GM21619 (cell line): ENCODE measurements around the gene FXYD6.
"Not testable (repeated sequence)": the region's sequence is repeated elsewhere in the genome, so short reads cannot be mapped to it uniquely, and the experiment has no call there.

Source experiments
- ATAC-seq: cut with Tn5 transposase; IDR thresholded peaks from one replicate; pipeline ENCODE4 v1.9.1; 2021; ENCODE audit not compliant: unreplicated experiment

The FXYD6 gene

GRCh38 chr11:117870103-117870952 lies 6.1 kb downstream of the FXYD6 start:
- ATAC-seq, result no peak

DNA sequence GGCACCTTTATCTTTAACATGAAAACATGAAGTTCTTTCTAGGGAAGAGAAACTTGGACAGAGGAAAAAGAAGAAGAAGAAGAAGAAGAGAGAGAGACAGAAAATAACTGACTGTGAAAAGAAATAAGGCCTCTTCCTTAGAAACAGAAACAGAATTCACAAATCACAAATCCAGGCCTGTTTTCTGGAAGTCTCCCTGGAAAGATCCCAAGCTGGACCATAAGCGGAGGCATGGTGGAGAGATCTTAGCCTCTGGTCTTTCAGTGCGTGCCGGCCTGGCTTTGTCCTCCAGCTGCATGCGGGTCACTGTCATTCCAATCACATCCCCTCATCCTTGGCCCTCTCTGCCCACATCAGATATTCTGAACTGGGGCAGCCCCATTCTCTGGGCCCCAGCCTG lies 6.9 kb downstream of the FXYD6 start:
- no peak for ATAC-seq

DNA sequence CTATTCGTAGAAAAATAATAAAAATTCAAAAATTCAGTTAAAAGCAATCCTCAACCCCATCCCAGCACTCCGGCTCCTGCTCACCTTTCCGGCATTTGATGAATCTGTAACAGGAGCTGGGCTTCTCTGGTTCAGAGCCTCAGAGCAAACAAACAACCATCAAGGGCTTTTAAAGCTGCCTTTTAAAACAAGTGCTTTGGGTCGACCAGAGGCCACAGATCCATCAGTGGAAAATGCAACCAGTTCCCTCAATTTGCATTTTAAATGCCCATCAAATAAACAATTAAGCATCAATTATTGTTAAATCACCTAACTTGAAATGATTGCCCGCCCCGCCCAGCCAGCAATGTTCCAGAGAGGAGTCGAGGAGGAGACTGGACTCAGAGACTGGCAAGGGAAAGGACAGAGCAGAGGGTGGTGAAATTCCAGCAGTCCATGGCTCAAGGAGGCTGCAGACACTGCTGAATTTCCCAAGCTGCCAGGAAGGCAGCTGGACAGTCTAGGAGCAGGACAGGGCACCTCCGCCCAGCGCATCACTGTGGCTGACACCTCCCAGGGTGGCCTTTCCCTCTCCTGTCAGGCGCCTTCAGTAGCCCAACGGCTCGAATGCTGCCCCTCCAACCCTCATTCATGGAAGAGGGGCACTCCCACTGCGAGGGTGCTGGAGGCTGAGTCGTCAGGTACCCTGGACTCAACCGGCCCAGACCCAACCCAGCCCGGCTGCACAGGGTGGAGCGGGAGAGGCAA lies 7.5 kb downstream of the FXYD6 start:
- no peak for ATAC-seq

- no peak for ATAC-seq
These were observed 8.4 kb downstream of the FXYD6 start for GRCh38 chr11:117868088-117868487.

- no peak for ATAC-seq
These were observed 9.9 kb downstream of the FXYD6 start for GRCh38 chr11:117866526-117866925.

DNA sequence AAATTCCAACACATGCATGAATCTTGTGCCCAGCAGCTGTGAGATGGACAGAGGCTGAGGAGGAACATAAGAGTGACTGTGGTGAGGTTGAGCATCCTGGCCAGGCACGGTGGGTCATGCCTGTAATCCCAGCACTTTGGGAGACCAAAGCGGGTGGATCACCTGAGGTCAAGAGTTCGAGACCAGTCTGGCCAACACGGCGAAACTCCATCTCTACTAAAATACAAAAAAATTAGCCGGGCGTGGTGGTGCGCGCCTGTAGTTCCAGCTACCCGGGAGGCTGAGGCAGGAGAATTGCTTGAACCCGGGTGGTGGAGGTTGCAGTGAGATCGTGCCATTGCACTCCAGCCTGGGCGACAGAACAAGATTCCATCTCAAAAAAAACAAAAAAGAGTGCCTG lies 10.9 kb downstream of the FXYD6 start:
- ATAC-seq, result not testable (repeated sequence)

- no peak for ATAC-seq
These were observed 13.1 kb downstream of the FXYD6 start for GRCh38 chr11:117863383-117863782.

DNA sequence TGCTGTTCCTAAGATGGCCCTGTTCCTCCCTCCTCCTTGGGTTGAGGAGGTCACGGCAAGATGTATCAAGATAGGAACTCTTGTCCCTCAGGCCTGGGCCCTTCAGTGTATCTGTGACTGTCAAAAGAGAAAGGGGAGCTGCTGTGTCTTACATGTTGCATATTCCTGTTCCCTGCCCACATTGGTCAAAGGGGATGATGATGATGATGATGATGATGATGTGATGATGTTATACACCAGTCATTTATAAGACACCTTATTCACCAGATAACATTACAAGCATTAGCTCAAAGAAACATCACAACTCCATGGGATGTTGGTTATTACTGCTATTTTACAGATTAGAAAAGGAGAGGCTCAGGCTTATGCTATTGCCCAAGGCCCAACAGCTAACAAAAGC lies 13.7 kb downstream of the FXYD6 start:
- ATAC-seq, result no peak

- no peak for ATAC-seq
These were observed 14.3 kb downstream of the FXYD6 start for GRCh38 chr11:117862019-117862725.

DNA sequence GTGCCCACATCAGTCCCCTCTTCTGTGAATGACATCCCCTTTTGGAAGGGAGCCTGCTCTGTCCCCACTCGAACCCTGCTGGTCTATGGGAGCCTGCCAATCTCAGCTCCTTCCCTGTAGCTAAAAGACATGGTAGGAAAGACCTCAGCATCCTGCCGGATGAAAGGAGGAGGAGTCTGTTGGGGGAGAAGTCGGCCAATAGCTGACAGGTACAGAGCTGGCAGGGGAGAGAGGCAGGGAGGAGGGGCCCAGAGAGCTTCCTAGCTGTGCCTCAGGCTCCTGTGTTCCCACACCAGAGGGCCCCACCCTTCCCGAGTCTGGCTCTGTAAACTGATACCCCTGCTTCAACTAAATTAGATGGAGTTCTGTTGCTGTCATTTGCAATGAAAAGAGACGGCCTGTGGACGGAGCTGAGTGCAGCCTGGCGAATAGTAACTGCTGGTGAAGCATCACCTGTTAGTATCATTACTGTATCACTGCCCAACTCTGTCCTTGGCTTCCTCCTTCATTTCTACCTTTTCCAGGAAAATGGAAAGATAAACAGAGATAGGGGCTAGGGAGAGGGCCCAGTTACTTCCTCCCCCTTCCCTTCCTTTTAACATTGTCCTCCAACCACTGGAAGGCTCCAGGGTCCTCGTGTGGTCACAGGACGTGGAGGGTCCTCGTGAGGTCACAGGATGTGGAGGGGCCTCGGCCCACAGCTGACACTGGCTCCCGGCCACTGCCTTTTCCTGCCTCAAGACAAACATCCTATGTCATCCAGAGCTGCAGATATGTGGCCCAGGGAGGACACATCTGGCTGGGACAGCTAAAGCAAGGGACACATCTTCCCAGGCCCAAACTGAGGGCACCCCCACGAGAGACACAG lies 15.1 kb downstream of the FXYD6 start:
- ATAC-seq, result no peak

GRCh38 chr11:117860139-117860538 lies 16.3 kb downstream of the FXYD6 start:
- no peak for ATAC-seq

DNA sequence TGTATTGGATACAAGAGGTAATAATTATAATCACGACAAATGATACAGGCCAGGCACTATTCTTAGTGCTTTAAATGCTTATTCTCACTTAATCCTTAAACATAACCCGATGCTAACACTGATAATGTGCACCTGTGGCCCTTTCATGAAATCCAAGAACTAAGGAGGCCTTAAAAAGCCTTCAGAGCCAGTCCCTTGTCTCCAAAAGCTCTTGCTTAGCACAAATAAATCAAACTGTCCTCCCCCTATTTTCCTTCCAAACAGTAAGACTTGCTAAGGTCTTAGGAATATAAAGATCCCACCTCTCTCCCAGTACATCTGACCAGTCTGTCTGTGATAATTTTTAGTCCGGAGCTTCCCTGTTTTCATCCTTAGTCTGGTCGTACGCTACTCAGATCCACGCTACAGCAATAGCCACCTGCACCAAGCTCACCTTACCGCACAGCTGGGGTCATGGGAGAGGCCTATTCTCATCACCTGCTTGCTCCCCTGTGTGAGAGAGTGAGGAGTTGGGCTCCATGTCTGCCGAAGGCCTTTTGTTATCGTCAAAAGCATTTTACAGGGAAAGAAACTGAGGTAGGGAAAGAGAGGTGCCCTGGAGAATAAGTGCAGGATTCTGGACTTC lies 16.9 kb downstream of the FXYD6 start:
- no peak for ATAC-seq

DNA sequence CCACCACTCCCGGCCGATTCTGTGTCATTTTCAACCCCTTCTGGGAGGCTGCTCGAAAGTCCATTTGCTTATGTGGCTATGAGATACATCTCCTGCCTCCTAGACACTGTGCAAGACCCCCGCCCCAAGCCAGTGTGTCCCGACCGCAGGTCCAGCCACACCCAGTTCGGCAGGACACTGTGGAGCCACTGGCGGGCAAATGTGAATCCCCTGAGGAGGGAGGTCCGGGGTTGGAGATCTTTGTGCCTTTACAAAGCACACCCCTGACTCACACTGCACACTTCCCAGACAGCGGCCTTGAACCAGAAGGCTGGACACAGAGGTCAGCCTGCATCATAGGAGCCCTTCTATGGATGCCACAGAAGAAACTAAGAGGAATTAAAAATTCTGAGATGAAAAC lies 17.4 kb downstream of the FXYD6 start:
- ATAC-seq, result no peak

DNA sequence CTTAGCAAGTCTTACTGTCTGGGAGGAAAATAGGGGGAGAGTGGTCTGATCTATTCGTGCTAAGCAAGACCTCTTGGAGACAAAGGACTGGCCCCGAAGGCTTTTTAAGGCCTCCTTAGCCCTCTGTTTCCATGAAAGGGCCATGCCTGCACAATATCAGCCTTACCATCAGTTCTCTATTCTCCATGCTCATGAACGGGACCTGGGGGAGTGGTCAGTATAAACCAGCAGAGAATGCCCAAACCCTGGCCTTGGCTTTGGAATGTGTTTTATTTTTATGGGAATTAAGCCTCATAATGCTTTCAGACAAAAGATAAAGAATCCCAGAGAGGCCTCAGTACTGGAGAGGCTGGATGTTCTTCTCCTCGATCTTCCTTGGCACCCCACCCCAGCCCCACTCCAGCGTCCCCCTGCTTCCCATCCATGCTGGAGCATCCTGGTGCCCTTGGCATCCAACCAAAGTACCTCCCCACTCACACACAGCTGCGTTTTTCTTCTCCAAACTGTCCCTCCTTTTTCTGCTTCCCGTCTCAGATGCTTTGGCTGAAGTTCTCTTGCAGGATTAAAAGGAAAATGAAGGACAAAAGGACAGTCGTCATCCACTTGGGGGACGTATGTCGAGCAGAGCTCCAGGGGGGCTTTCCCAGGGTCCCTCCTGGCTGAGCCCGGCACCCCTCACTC lies 18.6 kb downstream of the FXYD6 start:
- ATAC-seq, result no peak

- ATAC-seq, result no peak
These were observed 20.4 kb downstream of the FXYD6 start for GRCh38 chr11:117855912-117856651.

- ATAC-seq, result no peak
These were observed 21.1 kb downstream of the FXYD6 start for GRCh38 chr11:117855186-117855845.

DNA sequence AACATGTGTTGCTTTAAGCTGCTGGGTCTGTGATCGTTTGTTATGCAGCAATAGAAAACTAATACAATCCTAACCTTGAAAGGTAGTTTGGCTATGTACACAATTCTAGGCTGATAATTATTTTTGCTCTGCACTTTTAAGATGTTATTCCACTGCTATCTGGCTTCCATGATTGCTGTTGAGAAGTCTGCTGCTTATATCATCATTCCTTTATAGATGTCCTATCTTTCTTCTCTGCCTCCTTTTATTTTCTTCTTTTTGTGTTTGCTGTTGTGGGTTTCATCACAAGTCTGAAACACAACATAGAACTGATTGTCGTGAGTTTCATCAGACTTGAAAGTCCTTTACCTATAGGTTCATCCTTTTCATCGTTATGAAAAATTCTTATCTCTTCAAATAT lies 24.1 kb downstream of the FXYD6 start:
- no peak for ATAC-seq

DNA sequence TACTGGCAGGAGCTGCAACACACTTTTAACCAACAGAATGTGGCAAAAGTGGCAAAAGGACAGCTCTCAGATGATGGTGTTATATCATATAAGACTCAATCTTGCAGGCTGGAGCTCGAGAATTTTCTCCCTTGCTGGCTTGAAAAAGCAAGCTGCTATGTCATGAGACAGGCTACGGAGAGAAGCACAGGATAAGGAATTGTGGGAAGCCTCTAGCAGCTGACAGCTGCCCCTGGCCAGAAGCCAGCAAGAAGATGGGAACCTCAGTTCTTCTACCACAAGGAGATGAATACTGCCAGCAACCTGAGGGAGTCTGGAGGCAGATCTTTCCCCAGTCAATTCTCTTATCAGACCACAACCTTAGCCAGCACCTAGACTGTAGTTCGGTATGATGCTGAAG lies 24.6 kb downstream of the FXYD6 start:
- ATAC-seq, result no peak

GRCh38 chr11:117851106-117851505 lies 25.4 kb downstream of the FXYD6 start:
- ATAC-seq, result no peak
